HG03108 (cell line): ENCODE data around the gene RBM4.
"Not testable (repeated sequence)": the region's sequence is repeated elsewhere in the genome, so short reads cannot be mapped to it uniquely, and the experiment has no call there.

Experiments used
- ATAC-seq: cut with Tn5 transposase; IDR thresholded peaks from one replicate; pipeline ENCODE4 v1.9.1; 2021; ENCODE audit warnings: moderate library complexity; ENCODE audit not compliant: unreplicated experiment

The RBM4 gene

GRCh38 chr11:66638177-66639065 is at the start of gene RBM4:
Gene RBM4, plus strand, starts transcription at chr11:66638703. Its CDS starts 1,009 bp downstream, at chr11:66639712.
- ATAC-seq = peak; percentile 96

- not testable (repeated sequence) for ATAC-seq
These were observed 49.2 kb upstream of the RBM4 start for GRCh38 chr11:66589315-66589714.

- ATAC-seq = no peak
These were observed 48.4 kb upstream of the RBM4 start for GRCh38 chr11:66589996-66590675.

- no peak for ATAC-seq
These were observed 47.3 kb upstream of the RBM4 start for GRCh38 chr11:66591175-66591574.

GRCh38 chr11:66592457-66593302 is 45.8 kb upstream of the RBM4 start, which contains the start of the genes CCDC87 and CCS:
Gene CCDC87, minus strand, starts transcription at chr11:66593063. Its CDS starts 48 bp downstream, at chr11:66593015.
Gene CCS, plus strand, starts transcription at chr11:66593185. Its CDS starts 77 bp downstream, at chr11:66593262.
- peak; percentile 91 for ATAC-seq

GRCh38 chr11:66593303-66593635 is 45.2 kb upstream of the RBM4 start:
- no peak for ATAC-seq

GRCh38 chr11:66593650-66594049 is 44.9 kb upstream of the RBM4 start:
- ATAC-seq = no peak

- ATAC-seq = no peak
These were observed 43.1 kb upstream of the RBM4 start for GRCh38 chr11:66595245-66595904.

- ATAC-seq = no peak
These were observed 39.5 kb upstream of the RBM4 start for GRCh38 chr11:66598993-66599392.

- ATAC-seq = no peak
These were observed 38.3 kb upstream of the RBM4 start for GRCh38 chr11:66600219-66600618.

- ATAC-seq = no peak
These were observed 37.8 kb upstream of the RBM4 start for GRCh38 chr11:66600631-66601233.

- ATAC-seq = no peak
These were observed 35.4 kb upstream of the RBM4 start for GRCh38 chr11:66603072-66603471.

- no peak for ATAC-seq
These were observed 34.3 kb upstream of the RBM4 start for GRCh38 chr11:66604155-66604554.

GRCh38 chr11:66606608-66607007 is 31.9 kb upstream of the RBM4 start:
- not testable (repeated sequence) for ATAC-seq

- no peak for ATAC-seq
These were observed 31.2 kb upstream of the RBM4 start for GRCh38 chr11:66607126-66607834.

- no peak for ATAC-seq
These were observed 28.5 kb upstream of the RBM4 start for GRCh38 chr11:66609721-66610617.

GRCh38 chr11:66612458-66612857 is 26.0 kb upstream of the RBM4 start:
- no peak for ATAC-seq

- no peak for ATAC-seq
These were observed 24.4 kb upstream of the RBM4 start for GRCh38 chr11:66614073-66614472.
